ENCODE measurements around the gene SNX12.

SNX12 gene

GRCh38 chrX:71068044-71068918 lies at the start of gene SNX12:
Gene SNX12 (minus strand): TSS chrX:71068334. CDS start chrX:71068306, 28 bp downstream.
- peak; percentile 68 for DNase-seq (ENCODE audit: low read depth)

DNA sequence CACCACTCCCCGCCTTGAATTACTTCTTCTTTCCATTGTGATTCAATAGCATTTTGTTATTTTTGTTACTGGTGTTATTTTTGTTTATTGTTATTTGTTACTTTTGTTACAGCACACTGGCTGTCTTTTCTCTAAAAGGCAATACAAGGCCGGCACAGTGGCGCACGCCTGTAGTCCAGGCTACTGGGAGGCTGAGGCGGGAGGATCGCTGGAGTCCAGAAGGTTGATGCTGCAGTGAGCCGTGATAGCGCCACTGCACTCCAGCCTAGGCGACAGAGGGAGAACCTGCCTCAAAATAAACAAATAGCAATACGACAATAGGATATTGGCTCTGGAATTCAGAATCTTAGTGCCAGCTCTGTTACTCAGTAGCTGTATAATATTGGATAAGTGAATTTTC lies 49.2 kb upstream of the SNX12 start:
- no peak for DNase-seq (ENCODE audit: low read depth)

DNA sequence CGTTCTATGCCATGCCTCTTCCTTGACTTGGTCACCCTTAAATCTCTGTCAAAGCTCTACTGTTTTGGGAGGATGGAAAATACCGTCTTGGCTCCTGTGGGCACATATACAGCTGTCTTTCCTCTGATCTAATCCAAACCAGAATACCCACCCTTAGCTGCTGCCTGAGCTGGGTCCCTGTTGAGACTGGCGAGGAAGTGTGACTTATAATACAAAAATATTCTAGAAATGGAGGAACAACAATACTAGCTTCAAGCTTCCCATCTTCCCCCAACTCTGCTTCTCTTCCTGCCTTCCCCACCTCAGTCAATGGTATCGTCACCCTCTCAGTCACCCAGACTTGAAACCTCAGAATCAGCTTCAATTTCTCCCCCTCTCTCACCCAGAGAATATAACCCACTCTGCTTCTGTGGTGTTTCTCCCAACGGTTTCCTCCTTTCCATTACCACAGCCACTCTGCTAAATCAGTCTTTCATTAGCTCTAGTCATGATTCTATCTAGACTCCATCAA lies 43.8 kb upstream of the SNX12 start:
- no peak for DNase-seq (ENCODE audit: low read depth)

- no peak for DNase-seq (ENCODE audit: low read depth)
These were observed 43.2 kb upstream of the SNX12 start, which contains the start of gene IL2RG for GRCh38 chrX:71111141-71111843. Gene IL2RG (minus strand): TSS chrX:71111577. CDS start chrX:71111539, 38 bp downstream.

DNA sequence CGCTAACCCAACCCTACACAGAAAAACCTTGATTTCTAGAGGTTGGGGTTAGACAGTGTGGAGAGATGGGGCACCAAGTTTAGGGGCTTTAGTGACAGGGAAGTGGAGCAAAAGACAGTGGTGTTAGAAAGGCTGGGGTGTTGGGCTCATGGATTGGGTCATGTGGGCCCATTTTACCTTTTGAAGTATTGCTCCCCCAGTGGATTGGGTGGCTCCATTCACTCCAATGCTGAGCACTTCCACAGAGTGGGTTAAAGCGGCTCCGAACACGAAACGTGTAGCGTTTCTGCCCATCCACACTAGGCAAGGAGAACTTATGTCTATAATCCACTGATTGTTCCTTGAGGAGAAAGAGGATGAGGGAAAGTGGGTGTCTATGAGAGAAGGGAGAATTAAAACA lies 40.9 kb upstream of the SNX12 start:
- DNase-seq (ENCODE audit: low read depth), result no peak

- DNase-seq (ENCODE audit: low read depth), result no peak
These were observed 39.7 kb upstream of the SNX12 start for GRCh38 chrX:71107762-71108360.

GRCh38 chrX:71107245-71107644 lies 39.1 kb upstream of the SNX12 start:
- DNase-seq (ENCODE audit: low read depth), result no peak

DNA sequence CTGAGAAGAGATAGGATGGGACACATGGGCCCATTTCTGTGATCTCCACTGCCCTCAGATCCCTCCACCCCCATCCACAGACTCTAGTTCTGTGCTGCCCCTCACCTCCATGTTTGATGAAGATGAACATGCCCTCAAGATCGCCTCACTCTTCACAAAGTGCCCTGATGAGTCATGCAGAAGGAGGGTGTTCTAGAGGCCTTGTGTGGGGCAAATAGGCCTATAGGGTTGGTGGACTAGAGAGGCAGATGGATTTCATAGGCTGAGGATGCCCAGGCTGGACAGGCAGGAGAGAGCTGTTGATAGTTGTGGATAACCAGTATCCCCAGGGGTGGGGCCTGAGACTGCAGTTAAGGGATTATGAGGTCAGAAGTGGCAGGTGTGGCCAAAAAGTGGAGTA lies 38.3 kb upstream of the SNX12 start, which contains the start of gene CXorf65:
Gene CXorf65, minus strand, starts transcription at position 314 of the 400 bp plus-strand sequence. Its CDS starts 184 bp downstream, at position 130.
- DNase-seq (ENCODE audit: low read depth), result no peak

DNA sequence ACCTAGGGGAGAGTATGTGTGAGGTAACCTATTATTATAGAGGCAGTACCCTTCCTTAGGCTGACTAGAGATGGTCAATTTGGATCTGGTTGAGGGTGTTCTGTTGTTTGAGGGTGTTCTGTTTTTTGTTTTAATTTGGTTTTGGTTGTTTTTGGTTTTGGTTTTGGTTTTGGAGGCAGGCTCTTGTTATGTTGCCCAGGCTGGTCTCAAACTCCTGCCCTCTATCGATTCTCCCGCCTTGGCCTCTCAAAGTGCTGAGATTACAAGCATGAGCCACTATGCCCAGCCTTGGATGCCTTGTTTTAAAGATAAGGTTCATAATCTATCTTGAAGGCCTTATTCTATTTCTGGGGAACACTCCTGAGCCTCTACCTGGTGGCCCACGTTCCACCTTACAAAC lies 37.5 kb upstream of the SNX12 start:
- no peak for DNase-seq (ENCODE audit: low read depth)

GRCh38 chrX:71103110-71103983 lies 35.2 kb upstream of the SNX12 start:
- DNase-seq (ENCODE audit: low read depth), result no peak

- no peak for DNase-seq (ENCODE audit: low read depth)
These were observed 34.2 kb upstream of the SNX12 start for GRCh38 chrX:71102292-71102691.

- DNase-seq (ENCODE audit: low read depth), result no peak
These were observed 32.7 kb upstream of the SNX12 start for GRCh38 chrX:71100581-71101505.

DNA sequence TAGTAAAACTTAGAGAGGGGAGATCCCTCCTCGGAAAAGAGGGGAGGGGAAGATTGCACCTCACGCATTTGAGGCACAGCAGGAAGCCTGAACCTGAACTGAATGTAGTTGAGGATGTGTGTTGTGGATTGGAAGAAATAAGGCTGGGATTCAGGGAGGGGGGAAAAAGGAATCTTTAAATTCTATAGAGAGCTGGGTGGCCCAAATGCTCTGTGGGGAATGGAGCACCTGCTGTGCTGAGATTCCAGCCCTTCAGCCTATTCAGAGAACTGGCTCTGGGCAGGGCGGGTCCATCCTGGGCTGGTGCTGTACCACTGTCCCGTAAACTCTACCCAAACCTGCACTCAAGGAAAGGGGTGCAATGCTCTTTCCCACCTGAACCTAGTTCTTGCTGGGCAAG lies 31.6 kb upstream of the SNX12 start:
- no peak for DNase-seq (ENCODE audit: low read depth)

DNA sequence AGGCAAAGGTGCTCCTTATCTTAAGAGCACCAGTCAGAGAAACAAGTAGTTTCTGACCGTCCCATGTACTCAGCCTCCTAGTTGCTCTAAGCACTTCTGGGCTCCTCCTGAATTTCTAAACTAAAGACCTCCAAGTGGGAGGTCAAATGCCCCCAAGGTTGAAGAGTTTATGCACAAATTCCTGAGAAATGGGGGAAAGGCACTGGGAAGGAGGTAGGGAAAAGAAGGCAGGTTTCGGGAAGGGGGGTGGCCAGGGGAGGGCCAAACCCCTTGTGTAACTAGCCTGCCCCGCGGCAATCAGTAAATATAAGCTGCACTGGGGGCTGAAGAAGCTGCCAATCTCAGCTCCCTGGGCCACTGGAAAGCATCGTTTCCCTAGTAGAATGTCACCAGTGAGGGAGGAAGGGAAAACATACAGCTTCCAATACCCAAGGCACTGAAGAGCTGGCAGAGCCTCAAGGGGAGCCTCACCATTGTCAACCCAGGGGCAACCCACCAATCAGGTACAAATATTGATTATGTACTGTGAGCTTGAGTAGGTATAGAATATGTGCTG lies 30.9 kb upstream of the SNX12 start:
- DNase-seq (ENCODE audit: low read depth), result no peak

DNA sequence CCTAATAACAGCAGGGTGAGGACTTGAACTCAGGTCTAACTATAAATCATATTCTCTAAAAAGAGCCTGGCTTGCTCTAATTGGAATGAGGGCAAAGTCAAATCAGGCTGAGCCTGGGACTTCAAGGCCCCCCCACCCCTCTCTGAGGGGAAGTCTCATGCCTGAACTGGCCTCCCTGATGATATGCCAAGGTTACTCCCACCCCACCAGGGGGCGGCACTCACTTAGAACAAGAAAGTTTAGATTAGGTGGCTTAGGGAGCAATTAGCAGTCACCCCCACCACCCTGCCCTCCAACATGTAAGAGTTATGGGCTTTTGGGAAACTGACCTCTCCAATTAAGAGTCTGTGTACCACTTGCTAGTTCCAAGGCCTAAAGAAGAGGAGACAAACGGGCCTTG lies 30.2 kb upstream of the SNX12 start:
- DNase-seq (ENCODE audit: low read depth), result no peak

- DNase-seq (ENCODE audit: low read depth), result no peak
These were observed 28.6 kb upstream of the SNX12 start for GRCh38 chrX:71096760-71097032.

DNA sequence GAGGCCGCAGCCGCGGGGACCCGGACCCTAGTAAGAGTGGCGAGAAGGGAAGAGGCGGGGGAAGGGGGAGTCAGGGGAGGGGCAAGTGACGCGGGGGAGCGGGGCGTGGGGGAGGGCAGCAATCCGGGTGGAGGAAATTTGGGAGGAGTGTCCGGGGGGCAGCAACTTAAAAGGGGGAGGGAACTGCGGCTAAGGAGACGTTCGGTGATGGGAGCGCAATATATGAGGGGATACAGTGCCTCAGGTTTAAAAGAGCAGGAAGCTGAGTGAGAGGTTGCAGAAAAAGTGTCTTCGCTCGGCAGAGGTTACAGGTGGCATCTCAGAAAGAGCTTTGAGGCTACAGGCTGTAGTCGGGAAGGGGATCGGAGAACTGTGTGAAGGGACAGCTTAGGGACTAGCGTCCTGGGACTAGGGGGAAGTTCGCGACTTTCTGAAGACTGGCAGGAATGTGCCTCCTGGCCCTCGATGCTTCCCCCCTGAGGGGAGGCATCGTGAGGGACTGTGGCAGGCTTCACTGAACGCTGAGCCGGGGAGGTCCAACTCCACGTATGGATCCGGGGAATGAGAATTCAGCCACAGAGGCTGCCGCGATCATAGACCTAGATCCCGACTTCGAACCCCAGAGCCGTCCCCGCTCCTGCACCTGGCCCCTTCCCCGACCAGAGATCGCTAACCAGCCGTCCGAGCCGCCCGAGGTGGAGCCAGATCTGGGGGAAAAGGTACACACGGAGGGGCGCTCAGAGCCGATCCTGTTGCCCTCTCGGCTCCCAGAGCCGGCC lies 28.0 kb upstream of the SNX12 start:
- no peak for DNase-seq (ENCODE audit: low read depth)

GRCh38 chrX:71095555-71095980 lies 27.4 kb upstream of the SNX12 start, which contains the start of gene FOXO4:
Gene FOXO4 (plus strand): TSS chrX:71095851. CDS start chrX:71096529, 678 bp downstream.
- DNase-seq (ENCODE audit: low read depth), result peak; percentile 20

DNA sequence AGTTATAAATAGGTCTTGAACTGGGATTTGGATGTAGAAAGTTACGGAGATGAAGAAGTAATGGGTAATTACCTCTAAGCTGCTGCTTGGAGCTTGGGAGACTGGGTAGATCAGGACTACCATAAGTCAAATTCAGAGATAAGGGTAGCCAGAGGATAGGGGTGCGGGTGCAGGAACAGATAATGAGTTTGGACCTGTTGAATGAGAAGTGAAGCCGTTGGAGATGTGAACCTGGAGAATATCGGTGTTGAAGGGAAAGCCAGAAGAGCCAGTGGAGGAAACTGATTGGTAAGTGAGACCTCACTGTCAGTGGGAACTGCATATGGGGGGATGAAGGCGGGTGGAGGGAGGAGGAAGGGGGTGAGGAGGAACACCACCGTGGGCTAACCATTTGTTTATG lies 26.9 kb upstream of the SNX12 start:
- DNase-seq (ENCODE audit: low read depth), result no peak

Data from GM04503 (cell line).